Caco-2 (cell line): Measurements from ENCODE around the gene NDST1. TPM values are rescaled to one million over a fixed set of nuclear protein-coding genes. Genes with fewer than 3 reads are reported as not detected.

ENCODE experiments used
- BruUV-seq: library from RNA; stranded (reverse); fragments of 400-500 nt; replicated peaks from 2 replicates; lab custom pipeline; 2021; lab: Mats Ljungman, UMichigan
- CTCF ChIA-PET: fragments of 300-600 bp; sonication (Branson Sonifier 250); formaldehyde crosslinking; loops from one replicate; lab custom pipeline; 2022; ENCODE audit warnings: antibody characterized with exemption; lab: Charles Lee
- POLR2A ChIA-PET: fragments of 300-600 bp; sonication (Branson Sonifier 250); formaldehyde crosslinking; loops from one replicate; lab custom pipeline; 2022; ENCODE audit warnings: antibody characterized with exemption; lab: Charles Lee
- DNase-seq, 2 experiments: peaks; one replicate each; pipeline versions ENCODE4 v3.0.0 to v3.0.0-alpha.2; 2020 to 2022
- H3K27me3 ChIP-seq: replicated peaks from 2 replicates; pipeline ENCODE4 v1.6.0; 2011; ENCODE audit warnings: low read length; ENCODE audit not compliant: control insufficient read depth, insufficient read depth
- H3K36me3 ChIP-seq: 2 replicates; pipeline ENCODE4 v1.5.1; 2011; ENCODE audit warnings: low read length; ENCODE audit not compliant: control insufficient read depth, insufficient read depth
- H3K4me1 ChIP-seq: fragments of 250-450 bp; sonication (Bioruptor Pico); 2 replicates; pipeline ENCODE4 v1.5.1; 2020; ENCODE audit warnings: mild to moderate bottlenecking
- H3K4me3 ChIP-seq: 2 replicates; pipeline ENCODE4 v1.5.1; 2011; ENCODE audit warnings: low read depth, mild to moderate bottlenecking, control low read depth, low read length
- H3K9me3 ChIP-seq: fragments of 250-450 bp; sonication (Bioruptor Pico); 2 replicates; pipeline ENCODE4 v1.5.1; 2020; ENCODE audit warnings: mild to moderate bottlenecking, moderate library complexity
- H3K27ac Mint-ChIP-seq: one replicate; pipeline ENCODE4 v1.8.0; 2022; ENCODE audit warnings: mixed read lengths; ENCODE audit not compliant: unreplicated experiment
- H3K27me3 Mint-ChIP-seq: one replicate; pipeline ENCODE4 v1.8.0; 2022; ENCODE audit warnings: mixed read lengths; ENCODE audit not compliant: insufficient read depth, unreplicated experiment
- H3K36me3 Mint-ChIP-seq: one replicate; pipeline ENCODE4 v1.8.0; 2022; ENCODE audit warnings: mild to moderate bottlenecking, mixed read lengths; ENCODE audit not compliant: insufficient read depth, unreplicated experiment
- H3K4me1 Mint-ChIP-seq: one replicate; pipeline ENCODE4 v1.8.0; 2022; ENCODE audit warnings: low read depth, mixed read lengths; ENCODE audit not compliant: unreplicated experiment
- H3K4me3 Mint-ChIP-seq: one replicate; pipeline ENCODE4 v1.8.0; 2022; ENCODE audit warnings: mild to moderate bottlenecking, moderate library complexity, mixed read lengths; ENCODE audit not compliant: unreplicated experiment
- H3K9me3 Mint-ChIP-seq: one replicate; pipeline ENCODE4 v1.8.0; 2022; ENCODE audit warnings: mixed read lengths; ENCODE audit not compliant: unreplicated experiment
- CTCF ChIP-seq, 2 experiments: fragments of 200-600 bp in 1 of 2; IDR thresholded peaks; 1 replicate in 1 of 2; 2 replicates in 1 of 2; pipeline versions ENCODE4 v1.5.1 to v1.8.0; 2011 to 2022; ENCODE audit warnings: antibody characterized with exemption in 1 of 2, control low read depth in 1 of 2, inconsistent platforms in 1 of 2, low read depth in 1 of 2, low read length in 1 of 2, mild to moderate bottlenecking in 1 of 2, moderate library complexity in 1 of 2; ENCODE audit not compliant: insufficient read depth in 1 of 2, severe bottlenecking in 1 of 2, unreplicated experiment in 1 of 2
- intact Hi-C: fragments of 100-400 bp; cut with micrococcal nuclease; formaldehyde crosslinking; loops from one replicate; pipeline ENCODE4 v1.10.0; 2022; ENCODE audit not compliant: unreplicated experiment
- total RNA-seq: library from RNA; stranded (reverse); gene quantifications from 2 replicates; pipeline ENCODE4 v1.2.3, GENCODE V29; 2022

The NDST1 gene
- total RNA-seq, 1 experiment from 2014 or later = 110 TPM

- H3K9me3 ChIP-seq = no peaks in the 10 kb centered on the region
- no peak for DNase-seq
- no peaks in the 10 kb centered on the region for H3K36me3 Mint-ChIP-seq
- H3K4me3 ChIP-seq = no peak overlapping the region
- CTCF ChIA-PET = interaction anchor here (0.5 to 0.6 kb wide), 2 partner anchors 197 to 418 kb away, joined by 3 read pairs; no protein-coding TSS in a partner anchor
- no peaks in the 10 kb centered on the region for H3K9me3 Mint-ChIP-seq
- intact Hi-C loops = no loop called here
- H3K27ac Mint-ChIP-seq = peak overlapping the region; percentile 91
- H3K36me3 ChIP-seq = no peaks in the 10 kb centered on the region
- TF ChIP-seq CTCF (IDR thresholded peaks at IDR 0.05; ENCODE audit: insufficient read depth in 1 of 2, low read depth in 1 of 2, low read length in 1 of 2, severe bottlenecking in 1 of 2, unreplicated experiment in 1 of 2) = no peak
- no peaks in the 10 kb centered on the region for H3K27me3 Mint-ChIP-seq
- no peaks in the 10 kb centered on the region for H3K27me3 ChIP-seq
- POLR2A ChIA-PET = interaction anchor here (0.6 kb wide), 1 partner anchor 58 kb away, joined by 4 read pairs; no protein-coding TSS in a partner anchor
- H3K4me1 Mint-ChIP-seq = peaks cover 17% of the 10 kb centered on the region
- BruUV-seq = no TSS peak
- no peak overlapping the region for H3K4me3 Mint-ChIP-seq
- peaks cover 77% of the 10 kb centered on the region for H3K4me1 ChIP-seq
These were observed 76.8 kb downstream of the NDST1 start for GRCh38 chr5:150584556-150585335.

GRCh38 chr5:150585781-150586341 lies 77.9 kb downstream of the NDST1 start:
- Histone ChIP-seq H3K9me3 (no peaks in the 10 kb centered on the region), H3K4me3 (no peak overlapping the region), H3K27me3 (no peaks in the 10 kb centered on the region), H3K36me3 (no peaks in the 10 kb centered on the region), H3K4me1 (peaks cover 74% of the 10 kb centered on the region)
- no peak overlapping the region for H3K4me3 Mint-ChIP-seq
- peak in 1 of 2 experiments; percentile 21 for DNase-seq
- no peaks in the 10 kb centered on the region for H3K36me3 Mint-ChIP-seq
- H3K4me1 Mint-ChIP-seq = peaks cover 12% of the 10 kb centered on the region
- H3K9me3 Mint-ChIP-seq = no peaks in the 10 kb centered on the region
- ChIA-PET CTCF (interaction anchor here (0.6 kb wide), 1 partner anchor 42 kb away, joined by 3 read pairs; no protein-coding TSS in a partner anchor), POLR2A (no interaction called here)
- intact Hi-C loops = no loop called here
- no peak for TF ChIP-seq CTCF (IDR thresholded peaks at IDR 0.05; ENCODE audit: insufficient read depth in 1 of 2, low read depth in 1 of 2, low read length in 1 of 2, severe bottlenecking in 1 of 2, unreplicated experiment in 1 of 2)
- H3K27ac Mint-ChIP-seq = no peak overlapping the region
- no peaks in the 10 kb centered on the region for H3K27me3 Mint-ChIP-seq
- no TSS peak for BruUV-seq

- H3K36me3 Mint-ChIP-seq = no peaks in the 10 kb centered on the region
- peaks cover 69% of the 10 kb centered on the region for H3K4me1 ChIP-seq
- no peaks in the 10 kb centered on the region for H3K27me3 ChIP-seq
- POLR2A ChIA-PET = no interaction called here
- H3K27me3 Mint-ChIP-seq = no peaks in the 10 kb centered on the region
- TF ChIP-seq CTCF (IDR thresholded peaks at IDR 0.05; ENCODE audit: insufficient read depth in 1 of 2, low read depth in 1 of 2, low read length in 1 of 2, severe bottlenecking in 1 of 2, unreplicated experiment in 1 of 2) = no peak
- intact Hi-C loops = no loop called here
- no peak for DNase-seq
- no peaks in the 10 kb centered on the region for H3K9me3 ChIP-seq
- CTCF ChIA-PET = no interaction called here
- H3K4me3 Mint-ChIP-seq = no peak overlapping the region
- H3K9me3 Mint-ChIP-seq = no peaks in the 10 kb centered on the region
- H3K27ac Mint-ChIP-seq = no peak overlapping the region
- no peak overlapping the region for H3K4me3 ChIP-seq
- no peaks in the 10 kb centered on the region for H3K36me3 ChIP-seq
- no TSS peak for BruUV-seq
- H3K4me1 Mint-ChIP-seq = peaks cover 11% of the 10 kb centered on the region
These were observed 79.1 kb downstream of the NDST1 start for GRCh38 chr5:150587016-150587415.
